DMS79 treated with DMSO at 0.1 percent for 48 hours (cell line): ENCODE data around the gene KLF6.

ENCODE experiments used
- DNase-seq: peaks from one replicate; lab custom pipeline; 2025; lab: John Stamatoyannopoulos, UW

KLF6 gene

DNA sequence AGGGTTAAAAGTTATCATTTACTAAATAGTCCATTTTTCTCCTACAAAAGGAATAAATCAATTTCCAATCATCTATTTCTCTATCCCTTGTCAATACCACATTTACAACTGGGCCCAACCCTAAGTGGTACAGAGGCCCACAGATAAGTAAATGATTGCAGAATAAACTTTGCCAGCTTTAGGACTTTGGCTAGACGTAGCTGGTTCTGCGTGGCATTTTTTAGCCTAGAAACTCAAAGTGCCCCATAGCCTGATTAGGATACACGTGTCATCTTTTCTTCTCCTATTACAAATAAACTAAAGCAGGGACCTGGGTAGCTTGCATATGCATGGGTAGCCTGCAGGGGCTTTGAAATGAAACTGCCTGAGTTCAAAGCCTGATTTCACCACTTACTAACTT lies 56.4 kb downstream of the KLF6 start:
- no peak for DNase-seq

GRCh38 chr10:3727268-3727667 lies 57.7 kb downstream of the KLF6 start:
- no peak for DNase-seq
